GM19043 (cell line): ENCODE measurements around the gene CAMK4.

Experiments used
- ATAC-seq: cut with Tn5 transposase; IDR thresholded peaks from one replicate; pipeline ENCODE4 v1.9.1; 2021; ENCODE audit warnings: low read depth; ENCODE audit not compliant: unreplicated experiment

The CAMK4 gene

GRCh38 chr5:111366388-111366787, 142.2 kb downstream of the CAMK4 start:
- no peak for ATAC-seq

GRCh38 chr5:111367115-111367514, 142.9 kb downstream of the CAMK4 start:
- no peak for ATAC-seq

GRCh38 chr5:111372799-111373198, 148.6 kb downstream of the CAMK4 start:
- no peak for ATAC-seq

DNA sequence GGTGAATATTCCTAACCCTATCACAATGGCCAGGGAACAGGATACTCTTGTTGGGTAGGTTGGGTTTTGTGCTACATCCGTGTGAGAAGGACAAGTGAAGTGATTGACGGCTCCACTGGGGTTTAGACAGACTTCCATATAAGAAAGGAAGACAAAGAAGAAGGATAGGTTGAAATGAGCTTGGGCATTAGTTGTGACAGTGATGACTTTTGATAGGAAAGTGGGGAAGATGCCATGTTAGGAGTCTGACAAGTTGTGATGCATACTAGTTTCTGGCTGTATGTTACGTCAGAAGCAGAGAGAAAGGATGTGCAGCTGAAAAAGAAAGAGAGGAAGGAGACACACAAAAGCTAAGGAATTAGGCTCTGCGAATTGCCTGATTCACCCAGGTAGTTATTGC, 150.2 kb downstream of the CAMK4 start:
- ATAC-seq, result no peak

DNA sequence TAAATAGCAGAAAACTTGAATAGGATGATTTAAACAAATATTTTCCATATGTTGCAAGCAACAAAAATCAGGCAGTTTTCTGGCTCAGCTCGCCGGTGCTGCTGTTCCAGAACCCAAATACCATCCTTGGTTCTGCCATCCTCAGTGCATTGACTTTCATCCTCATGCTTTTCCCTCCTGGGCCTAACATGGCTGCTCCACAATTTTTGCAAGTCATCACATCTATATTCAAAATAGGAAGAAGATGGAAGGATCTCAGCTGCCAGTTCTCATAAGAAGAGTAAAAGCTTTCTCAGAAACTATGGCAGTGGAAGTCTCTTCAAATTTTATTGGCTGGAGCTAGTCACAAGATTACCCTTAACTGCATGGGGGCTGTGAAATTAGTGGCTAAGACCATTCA, 151.5 kb downstream of the CAMK4 start:
- no peak for ATAC-seq

DNA sequence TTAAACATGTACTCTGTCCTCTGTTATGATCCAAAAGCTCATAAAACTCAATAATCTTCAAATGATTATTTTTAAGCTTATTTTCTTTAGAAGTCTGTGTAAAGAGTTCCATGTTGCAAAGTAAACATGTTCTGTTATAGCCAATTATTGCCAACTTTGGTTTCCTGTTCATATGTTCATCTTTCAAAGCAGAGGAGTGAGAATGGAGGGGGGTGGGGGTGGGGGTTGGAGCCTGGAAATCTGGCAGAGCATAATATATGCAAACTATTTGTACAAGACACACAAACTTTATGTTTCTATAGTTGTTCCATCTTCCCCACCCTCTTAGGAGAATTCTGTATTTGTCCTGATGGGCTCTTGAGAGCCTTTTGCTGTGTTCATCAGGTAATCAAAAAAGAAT, 153.1 kb downstream of the CAMK4 start:
- no peak for ATAC-seq

GRCh38 chr5:111379391-111379816, 155.2 kb downstream of the CAMK4 start:
- ATAC-seq, result no peak

- ATAC-seq, result no peak
Observed at GRCh38 chr5:111383288-111383970, 159.2 kb downstream of the CAMK4 start.

DNA sequence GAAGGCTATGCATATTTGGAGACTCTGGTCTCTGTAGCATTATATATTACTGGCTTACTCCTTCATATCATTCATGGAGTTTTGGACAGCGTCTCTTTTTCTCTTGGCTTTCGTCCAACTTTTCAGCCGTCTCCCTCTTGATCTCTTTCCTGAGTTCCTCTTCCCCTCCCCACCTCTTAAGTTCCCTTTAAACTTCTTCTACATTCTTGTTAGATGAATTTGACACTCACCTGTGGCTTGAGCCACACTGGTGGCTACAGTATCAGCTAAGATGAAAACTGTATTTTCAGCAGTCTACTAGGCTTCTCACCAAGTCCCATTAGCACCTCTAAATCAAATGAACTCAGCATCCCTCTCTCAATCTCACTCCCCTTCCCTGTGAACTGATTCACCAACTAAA, 160.0 kb downstream of the CAMK4 start:
- ATAC-seq, result no peak

DNA sequence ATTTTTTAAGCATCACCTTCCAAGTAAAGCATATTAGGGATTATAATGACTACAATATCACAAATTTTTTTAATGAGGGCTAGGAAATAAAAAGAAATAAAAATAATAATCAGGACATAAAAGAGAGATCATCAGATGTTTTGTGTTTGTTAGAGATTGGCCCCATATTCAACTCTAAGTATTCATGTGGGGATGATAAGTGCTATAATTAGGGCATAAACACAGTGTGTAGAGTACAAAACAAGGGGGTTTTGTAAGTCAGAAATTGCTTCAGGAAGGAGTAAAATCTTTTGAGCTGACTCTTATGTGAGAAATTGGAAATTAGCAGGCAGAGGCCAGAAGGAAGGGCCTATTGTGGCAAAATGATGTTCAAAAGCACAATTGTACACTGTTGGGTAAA, 160.9 kb downstream of the CAMK4 start:
- no peak for ATAC-seq

DNA sequence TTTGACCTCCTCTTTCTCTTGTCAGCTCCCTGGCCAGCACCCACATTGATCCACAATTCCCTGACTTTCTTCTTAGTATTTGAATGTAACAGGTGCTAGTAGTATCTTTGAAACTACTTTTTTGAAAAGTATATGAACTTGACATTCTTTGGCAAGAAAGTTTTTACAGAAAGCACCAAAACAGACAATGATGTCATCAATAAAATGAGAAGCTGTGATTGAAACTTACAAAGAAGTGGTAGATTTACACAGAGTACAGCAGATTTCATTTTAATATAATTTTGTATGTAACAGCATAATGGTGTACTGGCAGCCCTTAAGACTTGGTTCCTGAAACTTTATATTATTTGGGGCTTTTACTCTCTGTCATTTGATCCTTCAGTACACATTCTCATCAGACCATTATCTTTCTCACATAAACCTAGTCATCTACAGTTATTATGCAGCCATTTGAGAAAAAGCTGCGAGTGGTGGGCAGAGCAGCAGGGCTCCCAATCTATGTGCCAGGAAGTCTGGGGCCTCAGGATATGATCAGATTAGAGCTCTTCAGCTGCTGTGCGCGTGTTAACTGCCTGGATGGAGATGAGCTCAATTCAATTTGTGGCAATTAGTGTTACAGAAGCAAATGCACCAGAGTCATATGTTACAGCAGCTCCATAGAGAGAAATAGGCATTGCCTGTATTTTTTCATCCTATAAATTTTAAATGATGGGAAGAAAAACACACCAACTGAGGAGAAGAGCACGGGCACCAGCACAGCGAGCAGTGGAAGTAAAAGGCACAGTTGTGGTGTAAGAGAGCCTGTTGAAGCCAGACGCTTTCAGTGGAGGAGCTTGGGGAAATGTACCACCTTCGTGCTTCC, 162.0 kb downstream of the CAMK4 start:
- no peak for ATAC-seq

GRCh38 chr5:111386832-111387162, 162.6 kb downstream of the CAMK4 start:
- ATAC-seq, result no peak

- no peak for ATAC-seq
Observed at GRCh38 chr5:111387361-111387760, 163.2 kb downstream of the CAMK4 start.

DNA sequence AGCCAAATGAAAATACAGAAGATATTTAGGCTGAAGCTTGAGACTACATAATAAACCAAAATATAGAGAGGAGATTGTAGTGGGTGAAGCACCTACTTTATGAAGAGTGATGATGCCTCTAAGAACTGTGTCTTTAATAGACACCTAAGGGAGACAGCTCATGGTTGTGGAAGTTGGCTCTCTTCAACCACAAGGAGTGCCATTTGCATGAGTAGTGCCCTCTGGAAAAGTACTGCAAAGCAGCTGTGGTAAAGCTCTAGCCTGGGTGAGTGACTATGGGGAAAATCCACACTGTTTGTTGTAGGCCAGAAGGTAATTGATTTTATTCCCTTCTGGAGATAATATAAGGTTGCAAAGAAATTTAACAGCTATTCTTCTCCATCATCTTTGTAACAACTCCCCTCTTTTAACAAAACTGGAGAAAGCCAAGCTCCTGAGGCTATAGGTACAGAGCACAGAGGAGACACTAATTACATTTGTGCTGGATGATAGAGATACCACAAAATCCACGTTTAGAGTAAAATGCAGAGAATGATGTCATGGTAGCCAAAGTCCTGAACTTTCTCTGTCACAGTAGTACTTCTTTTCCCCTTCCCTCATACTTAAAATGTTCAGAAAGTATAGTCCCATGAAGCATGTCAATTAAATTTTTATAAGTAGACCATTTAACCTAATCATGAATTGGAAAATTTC, 165.4 kb downstream of the CAMK4 start:
- no peak for ATAC-seq

- ATAC-seq, result no peak
Observed at GRCh38 chr5:111392181-111392580, 168.0 kb downstream of the CAMK4 start.

- no peak for ATAC-seq
Observed at GRCh38 chr5:111394586-111394985, 170.4 kb downstream of the CAMK4 start.

DNA sequence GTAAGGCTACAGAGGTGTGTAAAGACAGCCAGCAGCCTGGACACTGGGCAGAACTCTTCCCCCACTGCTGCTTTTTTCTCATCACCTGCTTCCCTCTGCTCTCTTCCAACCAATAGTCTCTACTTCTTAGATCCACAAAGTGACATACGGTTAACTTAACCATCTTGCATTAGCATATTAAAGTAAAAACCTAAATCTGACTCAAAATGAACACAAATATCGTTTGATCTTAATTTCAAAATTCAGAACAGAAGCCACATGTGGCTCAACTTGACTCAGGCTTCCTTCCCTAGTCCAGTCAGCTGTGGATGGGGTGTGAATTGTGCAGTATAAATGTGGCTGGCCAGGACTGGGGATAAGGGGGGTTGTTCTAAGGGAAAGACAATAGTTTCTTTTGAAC, 173.8 kb downstream of the CAMK4 start:
- no peak for ATAC-seq

- no peak for ATAC-seq
Observed at GRCh38 chr5:111399113-111399512, 174.9 kb downstream of the CAMK4 start.

DNA sequence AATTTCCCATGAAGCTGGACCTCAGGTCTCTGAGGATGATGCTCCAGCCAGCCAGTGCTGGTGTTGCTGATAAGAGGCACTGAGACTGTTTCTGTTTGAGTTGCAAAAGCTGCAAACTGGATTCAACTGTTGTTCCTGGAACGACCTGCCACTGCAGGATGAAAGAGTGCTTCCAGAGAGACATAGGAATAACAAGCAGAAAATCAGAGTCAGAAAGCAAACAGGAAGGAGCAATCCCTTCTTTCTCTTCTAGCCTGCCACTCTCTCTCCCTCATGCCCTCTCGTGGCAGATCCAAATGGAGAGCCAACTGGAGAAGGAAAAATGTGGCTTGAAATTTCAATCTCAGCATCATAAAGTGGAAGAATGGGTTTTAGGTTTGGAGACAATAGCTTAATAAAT, 177.7 kb downstream of the CAMK4 start:
- ATAC-seq, result no peak

GRCh38 chr5:111404270-111404769, 180.1 kb downstream of the CAMK4 start:
- ATAC-seq, result no peak

- no peak for ATAC-seq
Observed at GRCh38 chr5:111407562-111407961, 183.4 kb downstream of the CAMK4 start.
